Keratinocyte (primary cell): Measurements from ENCODE around the gene CHRNA7. TPM values are rescaled to one million over a fixed set of nuclear protein-coding genes. Genes with fewer than 3 reads are reported as not detected.

Source experiments
- DNase-seq: peaks from one replicate; pipeline ENCODE4 v3.0.0-alpha.2; 2011; ENCODE audit warnings: low read depth, missing footprints, low spot score
- FAIRE-seq: peaks from 2 replicates; lab custom pipeline; 2011; peaks lifted over from hg19 to GRCh38; lab: Jason Lieb, UNC
- H2AFZ ChIP-seq: 2 replicates; pipeline ENCODE4 v1.6.0; 2012; ENCODE audit warnings: low read length, control low read depth, inconsistent platforms; ENCODE audit not compliant: control insufficient read depth
- H3K27ac ChIP-seq: 2 replicates; pipeline ENCODE4 v1.5.1; 2011; ENCODE audit warnings: low read length; ENCODE audit not compliant: control insufficient read depth, insufficient read depth
- H3K27me3 ChIP-seq: 3 replicates; pipeline ENCODE4 v1.6.0; 2011; ENCODE audit warnings: low read length; ENCODE audit not compliant: control insufficient read depth, insufficient read depth; ENCODE audit errors: extremely low read depth
- H3K36me3 ChIP-seq, 2 experiments: 2 replicates in 1 of 2; 3 replicates in 1 of 2; pipeline ENCODE4 v1.5.1; 2011; ENCODE audit warnings: low read length in 2 of 2, mild to moderate bottlenecking in 1 of 2; ENCODE audit not compliant: control insufficient read depth in 2 of 2, insufficient read depth in 2 of 2; ENCODE audit errors: extremely low read depth in 1 of 2
- H3K4me1 ChIP-seq: 3 replicates; pipeline ENCODE4 v1.5.1; 2011; ENCODE audit warnings: low read length; ENCODE audit not compliant: control insufficient read depth, insufficient read depth; ENCODE audit errors: extremely low read depth
- H3K4me2 ChIP-seq: 3 replicates; pipeline ENCODE4 v1.6.0; 2011; ENCODE audit warnings: low read depth, low read length; ENCODE audit not compliant: control insufficient read depth, insufficient read depth; ENCODE audit errors: extremely low read depth
- H3K4me3 ChIP-seq, 3 experiments: fragments of 200-600 bp in 1 of 3; sonication (generic) in 1 of 3; 2 replicates in 2 of 3; 3 replicates in 1 of 3; pipeline ENCODE4 v1.5.1; 2011 to 2016; ENCODE audit warnings: low read length in 3 of 3, mild to moderate bottlenecking in 3 of 3, control low read depth in 2 of 3, inconsistent platforms in 1 of 3, low read depth in 1 of 3, mixed read lengths in 1 of 3, mixed run types in 1 of 3, moderate library complexity in 1 of 3; ENCODE audit not compliant: control insufficient read depth in 2 of 3, insufficient read depth in 2 of 3; ENCODE audit errors: extremely low read depth in 1 of 3
- H3K79me2 ChIP-seq: 2 replicates; pipeline ENCODE4 v1.6.0; 2012; ENCODE audit warnings: low read length; ENCODE audit not compliant: control insufficient read depth, insufficient read depth
- H3K9ac ChIP-seq: 3 replicates; pipeline ENCODE4 v1.6.0; 2011; ENCODE audit warnings: low read length; ENCODE audit not compliant: control insufficient read depth, insufficient read depth; ENCODE audit errors: extremely low read depth
- H3K9me1 ChIP-seq: 3 replicates; pipeline ENCODE4 v1.6.0; 2011; ENCODE audit warnings: low read length; ENCODE audit not compliant: control insufficient read depth, insufficient read depth; ENCODE audit errors: extremely low read depth
- H3K9me3 ChIP-seq: 2 replicates; pipeline ENCODE4 v1.5.1; 2012; ENCODE audit warnings: low read depth, low read length; ENCODE audit not compliant: control insufficient read depth
- H4K20me1 ChIP-seq: 3 replicates; pipeline ENCODE4 v1.6.0; 2011; ENCODE audit warnings: low read length; ENCODE audit not compliant: control insufficient read depth, insufficient read depth; ENCODE audit errors: extremely low read depth
- CTCF ChIP-seq, 3 experiments: IDR thresholded peaks in 1 of 3; conservative IDR thresholded peaks in 1 of 3; optimal IDR thresholded peaks in 1 of 3; 2 replicates in 2 of 3; 3 replicates in 1 of 3; pipeline versions ENCODE3 to v1.5.1; 2011; ENCODE audit warnings: low read length in 3 of 3, mild to moderate bottlenecking in 3 of 3, moderate library complexity in 2 of 3, control low read depth in 1 of 3, inconsistent platforms in 1 of 3; ENCODE audit not compliant: insufficient read depth in 2 of 3; ENCODE audit errors: extremely low read depth in 1 of 3
- EZH2 ChIP-seq: IDR thresholded peaks from one replicate; pipeline ENCODE4 v1.6.1; 2012; ENCODE audit warnings: inconsistent platforms, mild to moderate bottlenecking, low read length, moderate library complexity
- dilution Hi-C: fragments of 300-500 bp; cut with MboI; formaldehyde crosslinking; loops from one replicate; pipeline ENCODE4 v1.7.0; 2020; ENCODE audit warnings: low sequenced_read_pairs; ENCODE audit not compliant: extremely low pct_ligation_motif_present
- polyA plus RNA-seq, 5 experiments: library from polyadenylated mRNA; depleted of rRNA in 3 of 5; stranded (reverse) in 3 of 5; stranded (forward) in 1 of 5; unstranded in 1 of 5; fragments of >200 nt; gene quantifications; 1 replicate in 1 of 5; 2 replicates in 3 of 5; 3 replicates in 1 of 5; pipeline versions ENCODE4 v1.2.1 to v1.2.3, GENCODE V29; 2011 to 2012; ENCODE audit warnings: missing spikeins in 2 of 5, low read depth in 1 of 5, low replicate concordance in 1 of 5

Gene CHRNA7
- polyA plus RNA-seq, 1 donor (not counting 4 experiments of a cell fraction or from before 2014, with no cell fraction given): 0.93 TPM

GRCh38 chr15:32057876-32058425, 27.6 kb downstream of the CHRNA7 start:
- H2AFZ ChIP-seq: no peak overlapping the region
- H4K20me1 ChIP-seq: no peaks in the 10 kb centered on the region
- no peak overlapping the region for H3K9ac ChIP-seq
- H3K36me3 ChIP-seq: no peaks in the 10 kb centered on the region
- no peaks in the 10 kb centered on the region for H3K27me3 ChIP-seq
- DNase-seq (no peak), FAIRE-seq (no peak)
- H3K9me3 ChIP-seq: no peaks in the 10 kb centered on the region
- no peak overlapping the region for H3K4me2 ChIP-seq
- dilution Hi-C loops: no loop called here
- no peak for TF ChIP-seq CTCF (optimal IDR thresholded peaks at IDR 0.05 in 1 of 3, IDR thresholded peaks at IDR 0.05 in 1 of 3, conservative IDR thresholded peaks at IDR 0.05 in 1 of 3; ENCODE audit: extremely low read depth in 1 of 3, insufficient read depth in 2 of 3, low read length in 3 of 3)
- no peak for TF ChIP-seq EZH2
- H3K9me1 ChIP-seq: no peaks in the 10 kb centered on the region
- no peaks in the 10 kb centered on the region for H3K79me2 ChIP-seq
- H3K4me1 ChIP-seq: no peaks in the 10 kb centered on the region
- H3K4me3 ChIP-seq: no peak overlapping the region
- H3K27ac ChIP-seq: no peak overlapping the region

GRCh38 chr15:32060706-32061105, 30.4 kb downstream of the CHRNA7 start:
- TF ChIP-seq EZH2: no peak
- TF ChIP-seq CTCF (optimal IDR thresholded peaks at IDR 0.05 in 1 of 3, IDR thresholded peaks at IDR 0.05 in 1 of 3, conservative IDR thresholded peaks at IDR 0.05 in 1 of 3; ENCODE audit: extremely low read depth in 1 of 3, insufficient read depth in 2 of 3, low read length in 3 of 3): no peak
- no peaks in the 10 kb centered on the region for H3K4me1 ChIP-seq
- H3K9ac ChIP-seq: no peak overlapping the region
- no peaks in the 10 kb centered on the region for H3K36me3 ChIP-seq
- no peak overlapping the region for H3K27ac ChIP-seq
- DNase-seq: no peak
- H3K9me1 ChIP-seq: no peaks in the 10 kb centered on the region
- H3K27me3 ChIP-seq: no peaks in the 10 kb centered on the region
- H3K9me3 ChIP-seq: peaks cover 2% of the 10 kb centered on the region
- H2AFZ ChIP-seq: no peak overlapping the region
- FAIRE-seq: no peak
- dilution Hi-C loops: no loop called here
- no peak overlapping the region for H3K4me3 ChIP-seq
- no peak overlapping the region for H3K4me2 ChIP-seq
- H3K79me2 ChIP-seq: no peaks in the 10 kb centered on the region
- no peaks in the 10 kb centered on the region for H4K20me1 ChIP-seq
